Omental fat pad (tissue), 4 donors: Measurements from ENCODE around the gene VWA8. TPM values are rescaled to one million over a fixed set of nuclear protein-coding genes. Genes with fewer than 3 reads are reported as not detected.

Experiments used
- ATAC-seq: fragments of 150-250 bp; one replicate; pipeline ENCODE4 v1.9.1; 2016; ENCODE audit warnings: mild to moderate bottlenecking, moderate library complexity; ENCODE audit not compliant: low FRiP score
- DNase-seq: peaks from one replicate; pipeline ENCODE4 v3.0.0-alpha.2; 2019; ENCODE audit warnings: low spot score
- small RNA-seq: library from RNA; depleted of rRNA; stranded (forward); fragments of <200 nt; gene quantifications from one replicate; pipeline ENCODE3, GENCODE V24; 2016
- total RNA-seq, 4 donors: library from RNA; depleted of rRNA; stranded (reverse); fragments of >200 nt; gene quantifications; one replicate each; pipeline ENCODE4 v1.1.0, GENCODE V29; 2016
- TF ChIP-seq, protein P1 (sequence below), 3 donors: fragments of 450-650 bp; IDR thresholded peaks; one replicate each; pipeline ENCODE4 v1.5.1; 2016 to 2017; ENCODE audit warnings: antibody characterized with exemption in 3 of 3, mild to moderate bottlenecking in 3 of 3, moderate library complexity in 2 of 3

Gene VWA8
- total RNA-seq, 4 donors from 2014 or later, result 12.4 to 24.7 (median 18.3) TPM

DNA sequence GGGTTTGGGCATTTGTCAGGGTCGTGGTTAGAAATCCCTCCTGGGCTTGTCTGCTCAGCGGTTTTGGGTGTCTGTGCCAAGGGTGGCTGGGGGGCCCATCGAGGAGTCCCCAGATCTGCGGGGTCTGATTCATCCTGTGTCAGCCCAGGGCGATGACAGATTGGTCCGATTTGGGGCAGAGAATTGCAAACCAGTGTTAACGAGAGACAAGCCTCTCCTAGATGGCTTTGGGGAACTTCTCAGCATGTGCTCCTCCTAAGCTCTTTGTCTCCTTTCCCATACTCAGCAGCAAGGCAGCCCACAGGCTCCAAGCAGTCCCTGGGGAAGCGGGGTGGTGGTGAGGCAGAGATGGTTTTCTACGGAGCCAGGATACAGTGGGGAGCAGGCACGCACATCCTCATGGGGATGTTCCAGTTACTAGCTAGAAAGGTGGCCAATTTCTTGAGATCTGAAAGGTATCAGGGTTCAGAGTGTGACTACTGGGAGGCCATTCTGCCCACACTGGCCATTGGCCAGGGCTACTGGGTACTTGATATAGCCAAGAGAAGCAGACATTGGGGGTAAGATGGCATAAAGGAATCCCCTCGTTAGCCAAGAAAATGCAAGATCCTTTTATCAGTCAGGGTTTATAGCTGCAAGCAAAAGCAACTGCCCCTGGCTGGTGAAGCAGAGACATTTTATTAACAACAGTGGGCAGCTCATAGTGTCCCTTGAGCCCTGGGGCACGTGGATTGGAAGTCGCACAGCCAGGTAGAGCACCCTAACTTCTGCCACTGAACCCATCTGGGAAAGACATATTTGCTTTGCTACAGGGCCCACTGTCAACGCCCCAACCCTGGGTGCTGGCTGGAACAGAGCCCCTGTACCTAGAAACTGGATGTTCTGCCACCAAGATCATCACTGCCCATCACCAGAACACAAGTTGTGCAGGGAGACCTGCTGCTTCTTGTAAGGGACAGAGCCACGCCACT is 440.0 kb downstream of the VWA8 start:
- DNase-seq (no peak), ATAC-seq (no peak)
- TF ChIP-seq, protein P1, sequence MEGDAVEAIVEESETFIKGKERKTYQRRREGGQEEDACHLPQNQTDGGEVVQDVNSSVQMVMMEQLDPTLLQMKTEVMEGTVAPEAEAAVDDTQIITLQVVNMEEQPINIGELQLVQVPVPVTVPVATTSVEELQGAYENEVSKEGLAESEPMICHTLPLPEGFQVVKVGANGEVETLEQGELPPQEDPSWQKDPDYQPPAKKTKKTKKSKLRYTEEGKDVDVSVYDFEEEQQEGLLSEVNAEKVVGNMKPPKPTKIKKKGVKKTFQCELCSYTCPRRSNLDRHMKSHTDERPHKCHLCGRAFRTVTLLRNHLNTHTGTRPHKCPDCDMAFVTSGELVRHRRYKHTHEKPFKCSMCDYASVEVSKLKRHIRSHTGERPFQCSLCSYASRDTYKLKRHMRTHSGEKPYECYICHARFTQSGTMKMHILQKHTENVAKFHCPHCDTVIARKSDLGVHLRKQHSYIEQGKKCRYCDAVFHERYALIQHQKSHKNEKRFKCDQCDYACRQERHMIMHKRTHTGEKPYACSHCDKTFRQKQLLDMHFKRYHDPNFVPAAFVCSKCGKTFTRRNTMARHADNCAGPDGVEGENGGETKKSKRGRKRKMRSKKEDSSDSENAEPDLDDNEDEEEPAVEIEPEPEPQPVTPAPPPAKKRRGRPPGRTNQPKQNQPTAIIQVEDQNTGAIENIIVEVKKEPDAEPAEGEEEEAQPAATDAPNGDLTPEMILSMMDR (IDR thresholded peaks at IDR 0.05), result no peak

DNA sequence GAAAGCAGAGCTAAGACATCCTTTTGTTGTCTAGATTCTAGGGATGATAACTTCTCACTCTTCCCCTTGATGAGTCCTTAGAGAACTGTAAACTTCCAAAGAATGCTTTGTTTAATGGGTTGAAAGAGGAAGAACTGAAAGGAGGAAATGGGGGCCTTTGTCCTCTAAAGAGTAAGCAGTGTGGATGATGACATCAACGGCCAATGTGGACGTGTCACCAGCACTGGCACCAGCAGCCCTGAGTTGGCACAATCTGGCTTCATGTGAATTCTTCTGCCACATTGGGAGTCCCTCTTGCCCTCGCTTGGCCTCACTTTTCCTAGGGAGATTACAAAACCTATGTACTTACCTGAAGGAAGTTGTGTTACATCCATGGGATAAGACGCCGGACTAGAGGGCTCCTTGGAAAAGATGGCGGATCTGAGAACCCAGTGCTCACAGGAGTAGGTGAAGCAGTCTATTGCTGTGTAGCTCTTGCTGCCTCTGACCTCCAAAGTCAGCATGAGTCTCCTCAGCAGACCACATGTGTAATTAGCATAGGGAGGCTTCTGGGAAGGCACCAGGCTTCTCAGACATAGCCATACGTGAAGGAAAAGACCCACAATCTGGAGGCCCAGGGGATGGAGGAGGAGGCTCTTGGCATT is 440.8 kb downstream of the VWA8 start:
- ATAC-seq (no peak), DNase-seq (no peak)
- TF ChIP-seq, protein P1 (IDR thresholded peaks at IDR 0.05), result no peak

Small RNAs within 50 kb of the gene (small RNA-seq; reads per million reads assigned to genes)
- gene RN7SL515P (not detected), gene RNU6-74P (not detected), gene RPS28P8 (not detected)

Other genes starting within 250 kb of the VWA8 start
- gene DGKH, start 87.5 kb upstream of the VWA8 start, total RNA-seq, result 10 to 100 TPM in 3 of 4 donors, 1 to 10 TPM in 1; 9.7 to 24.7 (median 17.6) TPM